KMS-11 (cell line): ENCODE results near the gene OTX2.

Experiments used
- H2AFZ ChIP-seq: fragments of 200-600 bp; sonication (generic); 2 replicates; pipeline ENCODE4 v1.6.1; 2016; ENCODE audit warnings: antibody characterized with exemption, mixed run types, low read depth
- H3K27ac ChIP-seq: fragments of 200-600 bp; sonication (generic); 2 replicates; pipeline ENCODE4 v1.6.1; 2016; ENCODE audit warnings: mild to moderate bottlenecking, mixed run types
- H3K27me3 ChIP-seq: fragments of 200-600 bp; sonication (generic); 2 replicates; pipeline ENCODE4 v1.6.1; 2017; ENCODE audit warnings: mild to moderate bottlenecking, low read depth, mixed run types, moderate library complexity; ENCODE audit not compliant: insufficient read depth
- H3K36me3 ChIP-seq: fragments of 200-600 bp; sonication (generic); 2 replicates; pipeline ENCODE4 v1.6.1; 2017; ENCODE audit warnings: mild to moderate bottlenecking, mixed run types; ENCODE audit not compliant: insufficient read depth
- H3K4me1 ChIP-seq: fragments of 200-600 bp; sonication (generic); 2 replicates; pipeline ENCODE4 v1.6.1; 2016; ENCODE audit warnings: mild to moderate bottlenecking, low read depth, mixed run types; ENCODE audit not compliant: poor library complexity, severe bottlenecking
- H3K4me2 ChIP-seq: fragments of 200-600 bp; sonication (generic); 2 replicates; pipeline ENCODE4 v1.7.0; 2016; ENCODE audit warnings: mild to moderate bottlenecking, mixed run types
- H3K4me3 ChIP-seq: fragments of 200-600 bp; sonication (generic); IDR thresholded peaks from 2 replicates; pipeline ENCODE4 v1.6.1; 2017; ENCODE audit warnings: low read depth, low read length, mixed read lengths; ENCODE audit not compliant: insufficient read depth
- H3K79me2 ChIP-seq: fragments of 200-600 bp; sonication (generic); 2 replicates; pipeline ENCODE4 v1.6.1; 2016; ENCODE audit warnings: low read depth, mixed run types; ENCODE audit not compliant: insufficient read depth
- H3K9ac ChIP-seq: fragments of 200-600 bp; sonication (generic); 2 replicates; pipeline ENCODE4 v1.6.1; 2016; ENCODE audit warnings: mild to moderate bottlenecking, mixed run types
- H4K20me1 ChIP-seq: fragments of 200-600 bp; sonication (generic); 2 replicates; pipeline ENCODE4 v1.6.1; 2016; ENCODE audit warnings: mild to moderate bottlenecking, mixed run types; ENCODE audit not compliant: insufficient read depth
- TF ChIP-seq, protein P1 (sequence below): fragments of 200-600 bp; sonication (generic); conservative IDR thresholded peaks from 2 replicates; pipeline ENCODE4 v1.6.1; 2017; ENCODE audit warnings: low read depth, mild to moderate bottlenecking, antibody characterized with exemption, low read length, moderate library complexity, mixed read lengths

The OTX2 gene

DNA sequence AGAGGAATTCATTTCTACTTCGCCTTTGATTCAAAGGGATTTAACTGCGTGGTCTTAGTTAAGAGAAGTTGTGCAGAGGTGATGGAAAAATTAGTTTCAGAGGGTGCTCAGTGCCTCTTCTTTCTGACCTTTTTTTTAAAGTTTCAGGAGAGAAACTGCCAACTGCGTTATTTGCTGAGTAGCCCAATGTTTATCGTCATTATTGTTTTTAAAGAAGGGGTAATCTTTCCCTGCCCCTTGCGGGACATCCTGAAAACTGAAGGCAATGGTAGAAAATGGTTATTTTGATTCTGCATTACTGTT, 11.0 kb downstream of the OTX2 start:
- TF ChIP-seq, protein P1, sequence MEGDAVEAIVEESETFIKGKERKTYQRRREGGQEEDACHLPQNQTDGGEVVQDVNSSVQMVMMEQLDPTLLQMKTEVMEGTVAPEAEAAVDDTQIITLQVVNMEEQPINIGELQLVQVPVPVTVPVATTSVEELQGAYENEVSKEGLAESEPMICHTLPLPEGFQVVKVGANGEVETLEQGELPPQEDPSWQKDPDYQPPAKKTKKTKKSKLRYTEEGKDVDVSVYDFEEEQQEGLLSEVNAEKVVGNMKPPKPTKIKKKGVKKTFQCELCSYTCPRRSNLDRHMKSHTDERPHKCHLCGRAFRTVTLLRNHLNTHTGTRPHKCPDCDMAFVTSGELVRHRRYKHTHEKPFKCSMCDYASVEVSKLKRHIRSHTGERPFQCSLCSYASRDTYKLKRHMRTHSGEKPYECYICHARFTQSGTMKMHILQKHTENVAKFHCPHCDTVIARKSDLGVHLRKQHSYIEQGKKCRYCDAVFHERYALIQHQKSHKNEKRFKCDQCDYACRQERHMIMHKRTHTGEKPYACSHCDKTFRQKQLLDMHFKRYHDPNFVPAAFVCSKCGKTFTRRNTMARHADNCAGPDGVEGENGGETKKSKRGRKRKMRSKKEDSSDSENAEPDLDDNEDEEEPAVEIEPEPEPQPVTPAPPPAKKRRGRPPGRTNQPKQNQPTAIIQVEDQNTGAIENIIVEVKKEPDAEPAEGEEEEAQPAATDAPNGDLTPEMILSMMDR: no peak

DNA sequence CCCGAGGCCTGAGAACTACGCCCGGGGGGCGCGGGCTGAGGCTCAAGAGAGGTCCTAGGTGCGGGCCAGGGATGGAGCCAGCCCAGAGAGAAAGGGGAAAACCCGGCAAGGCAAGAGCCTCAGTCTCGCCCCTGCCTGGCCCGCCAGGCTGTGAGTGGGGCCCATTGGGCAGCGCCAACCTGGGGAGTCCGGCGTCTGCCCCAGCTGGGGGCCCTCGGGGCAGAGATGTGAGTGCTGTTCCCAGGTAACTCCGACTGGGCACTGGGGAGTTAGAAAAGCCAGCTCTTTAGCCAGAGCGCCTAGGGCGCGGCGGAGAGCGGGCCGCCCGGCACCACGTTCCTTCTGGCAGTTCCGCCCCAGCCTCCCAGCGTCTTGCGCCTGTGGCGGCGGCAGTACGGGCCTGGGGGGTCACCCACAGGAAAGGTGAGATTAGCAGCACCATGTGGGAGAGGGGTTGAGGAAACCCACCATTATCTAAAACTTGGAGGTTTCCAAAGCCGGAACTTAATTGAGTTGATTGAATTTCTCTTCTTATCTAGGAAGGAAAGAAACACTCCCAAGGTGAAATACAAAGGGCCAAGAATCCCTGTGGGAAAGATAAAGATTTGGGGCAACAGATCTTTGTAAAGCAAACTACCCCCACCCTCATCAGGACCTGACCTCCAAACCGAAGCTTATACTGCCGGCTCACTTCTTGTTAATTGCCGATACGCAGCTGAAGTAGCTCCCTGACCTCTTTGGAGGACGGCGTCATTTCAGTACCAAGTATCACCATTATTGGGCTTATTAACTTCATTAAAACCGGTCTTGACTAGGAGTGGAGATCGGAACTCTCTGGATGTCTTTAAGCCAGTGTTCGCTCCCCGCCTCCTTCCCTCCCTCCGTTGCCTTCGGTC, 11.6 kb downstream of the OTX2 start:
- Histone ChIP-seq H3K79me2 (no peaks in the 10 kb centered on the region), H3K9ac (no peak overlapping the region), H3K4me1 (no peaks in the 10 kb centered on the region), H4K20me1 (no peaks in the 10 kb centered on the region), H3K36me3 (no peaks in the 10 kb centered on the region), H3K27me3 (no peaks in the 10 kb centered on the region), H3K4me2 (no peak overlapping the region), H3K4me3 (no peak overlapping the region), H2AFZ (no peak overlapping the region), H3K27ac (no peak overlapping the region)
- TF ChIP-seq, protein P1: no peak

More for the DNA sequence above, 11.0 kb downstream of the OTX2 start:
- Histone ChIP-seq H3K27me3 (no peaks in the 10 kb centered on the region), H3K4me2 (no peak overlapping the region), H3K4me3 (no peak overlapping the region), H4K20me1 (no peaks in the 10 kb centered on the region), H3K36me3 (no peaks in the 10 kb centered on the region), H3K79me2 (no peaks in the 10 kb centered on the region), H2AFZ (no peak overlapping the region), H3K4me1 (no peaks in the 10 kb centered on the region), H3K9ac (no peak overlapping the region), H3K27ac (no peak overlapping the region)

DNA sequence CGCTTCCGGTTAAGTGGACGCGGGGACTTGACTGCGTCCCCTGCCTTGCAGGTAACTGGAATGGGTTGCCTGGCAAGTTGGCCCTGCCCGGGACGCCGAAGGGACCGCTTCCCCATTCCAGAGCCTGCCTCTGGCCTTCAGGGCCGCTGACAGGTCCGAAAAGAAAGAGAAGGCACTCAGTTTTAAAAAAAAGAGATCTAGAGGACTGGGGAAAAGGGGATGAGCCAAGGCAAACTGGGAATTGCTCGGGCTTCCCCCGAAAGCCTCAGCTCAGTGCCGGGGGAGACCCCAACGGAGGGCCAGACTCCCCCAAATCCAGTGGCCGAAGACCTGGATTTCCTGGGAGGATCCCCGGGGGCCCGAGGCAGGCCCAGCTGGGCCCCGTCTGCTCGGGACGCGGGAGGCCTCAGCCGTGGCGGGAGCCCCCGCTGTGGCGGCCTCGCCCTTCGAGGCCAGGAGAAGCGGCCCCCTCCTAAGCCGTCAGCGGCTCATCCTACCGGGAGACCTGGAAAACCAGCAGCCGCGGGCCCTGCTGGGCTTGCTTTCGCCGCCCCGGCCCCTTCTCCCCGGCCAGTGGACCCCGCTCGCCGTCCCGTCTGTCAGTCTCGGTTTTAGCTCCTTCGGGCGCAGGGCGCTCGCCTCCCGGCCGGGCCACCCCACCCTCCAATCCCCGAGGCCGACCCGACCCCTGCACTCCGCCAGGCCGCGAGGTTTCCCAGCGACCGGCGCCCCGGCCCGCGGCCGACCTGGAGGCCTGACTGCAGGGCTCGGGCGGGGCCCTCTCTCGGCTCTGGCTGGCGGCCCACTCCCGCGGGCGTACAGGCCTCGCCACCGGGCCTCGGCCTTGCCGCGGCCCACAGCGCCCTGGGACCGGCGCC, 12.5 kb downstream of the OTX2 start:
- Histone ChIP-seq H3K36me3 (no peaks in the 10 kb centered on the region), H3K9ac (no peak overlapping the region), H3K4me3 (no peak overlapping the region), H2AFZ (no peak overlapping the region), H3K79me2 (no peaks in the 10 kb centered on the region), H3K4me2 (no peak overlapping the region), H3K27me3 (no peaks in the 10 kb centered on the region), H4K20me1 (no peaks in the 10 kb centered on the region), H3K4me1 (no peaks in the 10 kb centered on the region), H3K27ac (no peak overlapping the region)
- TF ChIP-seq, protein P1: no peak

DNA sequence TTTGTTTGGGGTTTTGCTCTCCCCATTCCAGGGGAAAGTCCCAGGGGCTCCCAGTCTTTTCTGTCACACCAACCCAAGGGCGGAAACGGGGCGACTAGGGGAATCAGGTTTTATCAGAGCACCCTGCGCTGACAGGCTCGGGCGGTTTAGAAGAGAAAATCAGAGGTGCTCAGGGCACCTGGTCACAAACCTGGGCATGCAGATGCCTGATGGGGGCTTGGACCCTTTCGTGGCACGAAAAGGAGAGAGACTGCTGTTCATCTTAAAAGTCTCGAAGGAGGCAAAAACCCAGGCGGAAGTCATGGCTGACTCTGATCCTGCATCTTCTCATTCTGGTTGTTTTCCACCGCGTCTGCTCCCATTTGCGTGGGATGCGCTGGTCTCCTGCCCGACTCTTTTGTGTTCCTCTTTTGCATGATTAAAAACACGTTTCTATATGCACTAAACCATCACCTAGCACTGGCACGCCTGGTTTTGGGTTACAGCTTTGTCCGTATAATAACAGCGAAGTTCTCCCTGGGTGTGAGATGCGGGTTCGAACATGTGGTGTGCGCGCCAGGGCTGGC, 13.2 kb downstream of the OTX2 start:
- TF ChIP-seq, protein P1: no peak
- H3K9ac ChIP-seq: no peak overlapping the region
- H3K36me3 ChIP-seq: no peaks in the 10 kb centered on the region
- H3K4me2 ChIP-seq: no peak overlapping the region
- H3K4me3 ChIP-seq: no peak overlapping the region
- H3K4me1 ChIP-seq: no peaks in the 10 kb centered on the region
- H3K27me3 ChIP-seq: no peaks in the 10 kb centered on the region
- no peak overlapping the region for H3K27ac ChIP-seq
- no peak overlapping the region for H2AFZ ChIP-seq
- no peaks in the 10 kb centered on the region for H4K20me1 ChIP-seq
- H3K79me2 ChIP-seq: no peaks in the 10 kb centered on the region
